HepG2 (cell line): Measurements from ENCODE around the gene CCDC148. TPM values are rescaled to one million over a fixed set of nuclear protein-coding genes. Genes with fewer than 3 reads are reported as not detected.

Source experiments
- BATF2 ChIP-seq: sonication (generic); formaldehyde crosslinking; IDR thresholded peaks from 2 replicates; pipeline ENCODE4 v1.8.0; 2022; ENCODE audit warnings: mild to moderate bottlenecking, missing genetic modification reagents, moderate library complexity
- CREB3 ChIP-seq: sonication (generic); formaldehyde crosslinking; IDR thresholded peaks from 2 replicates; pipeline ENCODE4 v1.5.0; 2020; ENCODE audit warnings: missing genetic modification reagents
- EP300 ChIP-seq, 3 experiments: sonication (generic) in 1 of 3; formaldehyde crosslinking in 1 of 3; IDR thresholded peaks; 2 replicates each; pipeline versions ENCODE4 v1.5.1 to v1.6.1; 2011 to 2020; ENCODE audit warnings: low read depth in 2 of 3, low read length in 2 of 3, borderline replicate concordance in 1 of 3, improper control_type of control experiment in 1 of 3, mild to moderate bottlenecking in 1 of 3, missing genetic modification reagents in 1 of 3, moderate library complexity in 1 of 3
- GLMP ChIP-seq: sonication (generic); formaldehyde crosslinking; IDR thresholded peaks from 2 replicates; pipeline ENCODE4 v1.9.0; 2021; ENCODE audit warnings: missing genetic modification reagents, mild to moderate bottlenecking, borderline replicate concordance
- HNF4A ChIP-seq: sonication (generic); formaldehyde crosslinking; IDR thresholded peaks from 2 replicates; pipeline ENCODE4 v1.4.0; 2020; ENCODE audit warnings: missing genetic modification reagents
- KLF15 ChIP-seq: sonication (generic); formaldehyde crosslinking; IDR thresholded peaks from 2 replicates; pipeline ENCODE4 v1.8.1; 2023; ENCODE audit warnings: borderline replicate concordance, mild to moderate bottlenecking, inconsistent platforms, missing genetic modification reagents, mixed read lengths
- MAFF ChIP-seq: IDR thresholded peaks from 2 replicates; pipeline ENCODE4 v1.6.1; 2011; ENCODE audit warnings: low read depth, low read length, improper control_type of control experiment
- MAZ ChIP-seq, 2 experiments: sonication (generic) in 1 of 2; formaldehyde crosslinking in 1 of 2; IDR thresholded peaks; 2 replicates each; pipeline versions ENCODE4 v1.5.0 to v1.6.1; 2012 to 2020; ENCODE audit warnings: low read depth in 2 of 2, mild to moderate bottlenecking in 2 of 2, borderline replicate concordance in 1 of 2, improper control_type of control experiment in 1 of 2, low read length in 1 of 2, missing genetic modification reagents in 1 of 2, moderate library complexity in 1 of 2
- MYC ChIP-seq: sonication (generic); formaldehyde crosslinking; IDR thresholded peaks from 2 replicates; pipeline ENCODE4 v1.9.0; 2021; ENCODE audit warnings: missing genetic modification reagents, borderline replicate concordance
- NFE2L1 ChIP-seq: sonication (generic); formaldehyde crosslinking; IDR thresholded peaks from 2 replicates; pipeline ENCODE4 v1.4.0; 2020; ENCODE audit warnings: missing genetic modification reagents, mild to moderate bottlenecking, borderline replicate concordance
- NFYC ChIP-seq: IDR thresholded peaks from 2 replicates; pipeline ENCODE4 v1.6.1; 2016; ENCODE audit warnings: missing genetic modification reagents, missing compliant biosample characterization
- PHF5A ChIP-seq: IDR thresholded peaks from one replicate; pipeline ENCODE4 v1.6.1; 2018; ENCODE audit warnings: low read depth, missing genetic modification reagents; ENCODE audit not compliant: unreplicated experiment
- RBM39 ChIP-seq: fragments of 200-400 bp; formaldehyde crosslinking; IDR thresholded peaks from one replicate; pipeline ENCODE4 v1.6.1; 2018; ENCODE audit warnings: antibody characterized with exemption, mild to moderate bottlenecking, low read depth, low read length; ENCODE audit not compliant: poor library complexity, severe bottlenecking
- SMARCC2 ChIP-seq: fragments of 450-650 bp; IDR thresholded peaks from 2 replicates; pipeline ENCODE4 v1.6.1; 2017; ENCODE audit warnings: antibody characterized with exemption, mild to moderate bottlenecking
- SOX5 ChIP-seq: IDR thresholded peaks from 2 replicates; pipeline ENCODE4 v1.6.1; 2016; ENCODE audit warnings: borderline replicate concordance
- ZC3H13 ChIP-seq: sonication (generic); formaldehyde crosslinking; IDR thresholded peaks from 2 replicates; pipeline ENCODE4 v1.8.1; 2023; ENCODE audit warnings: mild to moderate bottlenecking, missing genetic modification reagents, moderate library complexity
- ZNF496 ChIP-seq: sonication (generic); formaldehyde crosslinking; IDR thresholded peaks from 2 replicates; pipeline ENCODE4 v1.8.1; 2023; ENCODE audit warnings: mild to moderate bottlenecking, moderate library complexity, missing genetic modification reagents; ENCODE audit not compliant: insufficient replicate concordance
- ZNF510 ChIP-seq: sonication (generic); formaldehyde crosslinking; IDR thresholded peaks from 2 replicates; pipeline ENCODE4 v1.4.0; 2020; ENCODE audit warnings: low read depth, mild to moderate bottlenecking, missing genetic modification reagents
- ZNF558 ChIP-seq: sonication (generic); formaldehyde crosslinking; IDR thresholded peaks from 2 replicates; pipeline ENCODE4 v1.9.0; 2022; ENCODE audit warnings: mild to moderate bottlenecking, missing genetic modification reagents, borderline replicate concordance
- ZNF615 ChIP-seq: sonication (generic); formaldehyde crosslinking; IDR thresholded peaks from 2 replicates; pipeline ENCODE4 v1.5.0; 2020; ENCODE audit warnings: mild to moderate bottlenecking, missing genetic modification reagents, borderline replicate concordance
- ZNF709 ChIP-seq: sonication (generic); formaldehyde crosslinking; IDR thresholded peaks from 2 replicates; pipeline ENCODE4 v1.5.0; 2020; ENCODE audit warnings: mild to moderate bottlenecking, missing genetic modification reagents
- ZNF83 ChIP-seq: sonication (generic); formaldehyde crosslinking; IDR thresholded peaks from 2 replicates; pipeline ENCODE4 v1.4.0; 2020; ENCODE audit warnings: missing genetic modification reagents, mild to moderate bottlenecking, borderline replicate concordance
- ZNF841 ChIP-seq: sonication (generic); formaldehyde crosslinking; IDR thresholded peaks from 2 replicates; pipeline ENCODE4 v1.8.1; 2023; ENCODE audit warnings: missing genetic modification reagents, borderline replicate concordance
- polyA plus RNA-seq, 8 experiments: library from polyadenylated mRNA; depleted of rRNA in 3 of 8; stranded (reverse) in 7 of 8; unstranded in 1 of 8; fragments of >200 nt; fragmentation: Illumina TruSeq in 4 of 8; extraction: Trizol in 4 of 8; gene quantifications; 2 replicates each; pipeline versions ENCODE4 v1.2.1 to v1.2.3, GENCODE V29; 2011 to 2016; ENCODE audit warnings: low read depth in 4 of 8, missing spikeins in 1 of 8, mixed read lengths in 1 of 8; ENCODE audit not compliant: insufficient read depth in 1 of 8
- total RNA-seq, 5 experiments: library from RNA; depleted of rRNA; stranded (reverse); fragments of >200 nt; fragmentation: Illumina TruSeq; extraction: Trizol; gene quantifications; 2 replicates each; pipeline ENCODE4 v1.2.3, GENCODE V29; 2016; ENCODE audit warnings: low read depth in 1 of 5
- TF ChIP-seq, protein P1 (sequence below): sonication (generic); formaldehyde crosslinking; IDR thresholded peaks from 2 replicates; pipeline ENCODE4 v1.4.0; 2020; ENCODE audit warnings: low read depth, mild to moderate bottlenecking, missing genetic modification reagents

The CCDC148 gene
- total and polyA plus RNA-seq, 2 of the 13 experiments (the other 11 are each of a cell fraction or from before 2014, with no cell fraction given) = 0.30 to 0.49 TPM

- TF ChIP-seq RBM39 (no peak), MAFF (no peak), NFE2L1 (CRISPR knock-in tag) (no peak), ZNF496 (CRISPR knock-in tag) (no peak), MYC (CRISPR knock-in tag) (no peak), ZNF83 (CRISPR knock-in tag) (no peak), GLMP (CRISPR knock-in tag) (no peak), NFYC (CRISPR knock-in tag) (peak; percentile 52), CREB3 (CRISPR knock-in tag) (no peak), ZNF615 (CRISPR knock-in tag) (peak; percentile 46; the same call in 1 of the 2 replicates), SMARCC2 (no peak), BATF2 (CRISPR knock-in tag) (no peak), ZC3H13 (CRISPR knock-in tag) (no peak), SOX5 (CRISPR knock-in tag) (peak; percentile 93), ZNF709 (CRISPR knock-in tag) (no peak), ZNF841 (CRISPR knock-in tag) (no peak), HNF4A (peak; percentile 99), KLF15 (CRISPR knock-in tag) (no peak), ZNF510 (CRISPR knock-in tag) (no peak), MAZ (IDR thresholded peaks at IDR 0.05; ENCODE audit: borderline replicate concordance, low read depth, low read length) (no peak), MAZ (CRISPR knock-in tag; IDR thresholded peaks at IDR 0.05; ENCODE audit: low read depth) (no peak), PHF5A (CRISPR knock-in tag) (no peak), EP300 (IDR thresholded peaks at IDR 0.05; ENCODE audit: low read depth in 2 of 2, low read length in 2 of 2) (peak; percentile 20 to 100; a peak in 3 of 4 replicates), EP300 (CRISPR knock-in tag; IDR thresholded peaks at IDR 0.05; ENCODE audit: borderline replicate concordance) (peak; percentile 97), ZNF558 (CRISPR knock-in tag) (no peak; the same call in 1 of the 2 replicates)
- TF ChIP-seq, protein P1, sequence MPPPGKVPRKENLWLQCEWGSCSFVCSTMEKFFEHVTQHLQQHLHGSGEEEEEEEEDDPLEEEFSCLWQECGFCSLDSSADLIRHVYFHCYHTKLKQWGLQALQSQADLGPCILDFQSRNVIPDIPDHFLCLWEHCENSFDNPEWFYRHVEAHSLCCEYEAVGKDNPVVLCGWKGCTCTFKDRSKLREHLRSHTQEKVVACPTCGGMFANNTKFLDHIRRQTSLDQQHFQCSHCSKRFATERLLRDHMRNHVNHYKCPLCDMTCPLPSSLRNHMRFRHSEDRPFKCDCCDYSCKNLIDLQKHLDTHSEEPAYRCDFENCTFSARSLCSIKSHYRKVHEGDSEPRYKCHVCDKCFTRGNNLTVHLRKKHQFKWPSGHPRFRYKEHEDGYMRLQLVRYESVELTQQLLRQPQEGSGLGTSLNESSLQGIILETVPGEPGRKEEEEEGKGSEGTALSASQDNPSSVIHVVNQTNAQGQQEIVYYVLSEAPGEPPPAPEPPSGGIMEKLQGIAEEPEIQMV (CRISPR knock-in tag) = no peak
Observed at GRCh38 chr2:158130832-158131473, 325.6 kb downstream of the CCDC148 start (continued).
